GOT3 (cell line): ENCODE results near the gene TRIM2.

ENCODE experiments used
- DNase-seq: peaks from one replicate; lab custom pipeline; 2025; ENCODE audit warnings: mixed read lengths; lab: John Stamatoyannopoulos, UW

Gene TRIM2

GRCh38 chr4:153248641-153249198, 44.5 kb downstream of the TRIM2 start:
- DNase-seq: no peak

GRCh38 chr4:153249199-153250041, 45.2 kb downstream of the TRIM2 start:
- DNase-seq: peak; percentile 15

- no peak for DNase-seq
Observed at GRCh38 chr4:153252122-153252521, 47.9 kb downstream of the TRIM2 start.

GRCh38 chr4:153255233-153255632, 51.0 kb downstream of the TRIM2 start:
- no peak for DNase-seq

GRCh38 chr4:153257151-153257620, 52.9 kb downstream of the TRIM2 start:
- DNase-seq: no peak

- DNase-seq: no peak
Observed at GRCh38 chr4:153257991-153258390, 53.7 kb downstream of the TRIM2 start.

GRCh38 chr4:153258750-153259149, 54.5 kb downstream of the TRIM2 start:
- DNase-seq: no peak

- DNase-seq: no peak
Observed at GRCh38 chr4:153259661-153260060, 55.4 kb downstream of the TRIM2 start.

GRCh38 chr4:153260132-153260531, 55.9 kb downstream of the TRIM2 start:
- DNase-seq: no peak

- no peak for DNase-seq
Observed at GRCh38 chr4:153260553-153261300, 56.5 kb downstream of the TRIM2 start.

- no peak for DNase-seq
Observed at GRCh38 chr4:153261461-153261860, 57.2 kb downstream of the TRIM2 start.

GRCh38 chr4:153261914-153262313, 57.7 kb downstream of the TRIM2 start:
- no peak for DNase-seq

GRCh38 chr4:153265306-153266047, 61.2 kb downstream of the TRIM2 start:
- no peak for DNase-seq

- DNase-seq: no peak
Observed at GRCh38 chr4:153266988-153267387, 62.7 kb downstream of the TRIM2 start.

GRCh38 chr4:153267890-153268289, 63.6 kb downstream of the TRIM2 start:
- DNase-seq: no peak

- no peak for DNase-seq
Observed at GRCh38 chr4:153268295-153268694, 64.1 kb downstream of the TRIM2 start.

- DNase-seq: no peak
Observed at GRCh38 chr4:153269218-153269990, 65.2 kb downstream of the TRIM2 start.

- no peak for DNase-seq
Observed at GRCh38 chr4:153270361-153270760, 66.1 kb downstream of the TRIM2 start.

GRCh38 chr4:153271820-153272219, 67.6 kb downstream of the TRIM2 start:
- DNase-seq: no peak

- DNase-seq: no peak
Observed at GRCh38 chr4:153273751-153274150, 69.5 kb downstream of the TRIM2 start.

- DNase-seq: no peak
Observed at GRCh38 chr4:153274967-153275366, 70.7 kb downstream of the TRIM2 start.
